HG02981 (cell line): ENCODE results near the gene CRCP.
"Not testable (repeated sequence)": the region's sequence is repeated elsewhere in the genome, so short reads cannot be mapped to it uniquely, and the experiment has no call there.

Experiments used
- ATAC-seq: cut with Tn5 transposase; IDR thresholded peaks from one replicate; pipeline ENCODE4 v1.9.1; 2021; ENCODE audit warnings: mild to moderate bottlenecking, moderate library complexity; ENCODE audit not compliant: unreplicated experiment

The CRCP gene

DNA sequence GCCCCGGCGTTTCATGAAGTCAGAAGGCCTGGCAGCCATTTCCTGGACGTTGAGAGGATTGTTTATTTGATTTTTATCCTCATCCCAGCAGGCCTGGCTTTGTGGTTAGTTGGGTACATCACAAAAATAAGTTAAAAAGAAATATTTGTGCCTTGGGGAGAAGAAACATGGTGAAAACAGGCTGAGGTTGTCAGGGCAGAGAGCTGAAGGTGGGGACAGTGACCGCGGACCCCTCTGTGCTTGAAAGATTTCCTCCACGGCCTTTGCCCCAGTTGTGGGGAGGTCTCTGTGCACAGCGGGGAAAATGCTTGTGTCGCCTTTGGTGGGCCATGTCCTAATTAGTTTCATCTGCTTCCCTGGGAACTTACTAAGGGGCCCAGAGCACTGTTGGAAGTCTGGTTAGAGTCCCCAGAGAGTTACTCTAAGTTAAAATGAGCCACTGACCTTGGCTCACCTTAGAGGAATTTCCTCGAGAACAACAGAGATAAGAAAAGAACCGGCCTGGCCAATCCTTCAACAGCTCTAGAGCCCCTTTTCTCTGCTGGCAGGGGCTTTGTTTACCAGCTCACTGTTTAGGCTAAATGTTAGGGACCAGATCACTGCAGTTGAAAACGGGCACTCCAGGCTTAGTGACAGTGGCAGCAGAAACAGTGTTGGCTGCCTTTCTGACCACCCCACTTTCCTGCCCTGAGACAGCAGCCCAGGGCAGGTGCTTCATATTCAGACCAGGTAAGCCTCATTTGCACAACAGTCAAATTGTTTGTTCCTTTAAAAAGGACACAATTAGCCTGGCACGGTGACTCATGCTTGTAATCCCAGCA lies 37.9 kb downstream of the CRCP start:
- no peak for ATAC-seq

DNA sequence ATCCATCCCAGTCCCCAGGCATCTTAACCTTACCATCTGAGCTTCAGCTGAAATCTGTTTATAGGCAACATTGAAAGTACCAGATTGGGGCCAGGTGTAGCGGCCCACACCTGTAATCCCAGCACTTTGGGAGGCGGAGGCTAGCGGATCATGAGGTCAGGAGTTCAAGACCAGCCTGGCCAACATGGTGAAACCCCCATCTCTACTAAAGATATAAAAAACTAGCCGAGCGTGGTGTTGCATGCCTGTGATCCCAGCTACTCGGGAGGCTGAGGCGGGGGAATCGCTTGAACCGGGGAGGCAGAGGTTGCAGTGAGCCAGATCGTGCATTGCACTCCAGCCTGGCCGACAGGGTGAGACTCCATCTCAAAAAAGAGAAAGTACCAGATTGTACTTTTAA lies 39.0 kb downstream of the CRCP start:
- no peak for ATAC-seq

DNA sequence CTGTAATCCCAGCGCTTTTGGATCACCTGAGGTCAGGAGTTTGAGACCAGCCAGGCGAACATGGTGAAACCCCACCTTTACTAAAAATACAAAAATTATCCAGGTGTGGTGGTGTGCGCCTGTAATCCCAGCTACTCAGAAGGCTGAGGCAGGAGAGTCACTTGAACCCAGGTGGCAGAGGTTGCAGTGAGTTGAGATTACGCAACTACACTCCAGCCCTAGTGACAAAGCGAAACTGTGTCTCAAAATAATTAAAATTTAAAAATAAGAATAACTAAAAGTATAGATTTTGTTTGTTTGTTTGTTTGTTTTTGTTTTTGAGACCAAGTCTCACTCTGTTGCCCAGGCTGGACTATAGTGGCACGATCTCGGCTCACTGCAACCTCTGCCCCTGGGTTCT lies 41.4 kb downstream of the CRCP start:
- not testable (repeated sequence) for ATAC-seq

DNA sequence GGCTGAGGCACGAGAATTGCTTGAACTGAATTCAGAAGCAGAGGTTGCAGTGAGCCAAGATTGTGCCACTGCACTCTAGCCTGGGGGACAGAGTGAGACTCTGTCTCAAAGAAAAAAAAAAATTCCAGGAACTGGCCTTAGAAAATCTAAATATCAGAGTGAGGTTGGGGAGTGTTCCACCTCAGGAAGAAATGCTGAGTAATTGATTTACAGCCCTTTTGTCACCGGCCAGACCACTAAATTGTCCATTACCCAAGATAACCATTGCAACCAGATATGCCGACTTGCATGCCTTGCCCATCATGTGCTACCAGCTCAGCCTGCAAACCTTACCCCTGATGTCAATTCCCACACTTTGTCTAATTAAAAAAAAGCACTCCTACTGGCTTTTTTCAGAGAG lies 42.4 kb downstream of the CRCP start:
- ATAC-seq, result no peak

DNA sequence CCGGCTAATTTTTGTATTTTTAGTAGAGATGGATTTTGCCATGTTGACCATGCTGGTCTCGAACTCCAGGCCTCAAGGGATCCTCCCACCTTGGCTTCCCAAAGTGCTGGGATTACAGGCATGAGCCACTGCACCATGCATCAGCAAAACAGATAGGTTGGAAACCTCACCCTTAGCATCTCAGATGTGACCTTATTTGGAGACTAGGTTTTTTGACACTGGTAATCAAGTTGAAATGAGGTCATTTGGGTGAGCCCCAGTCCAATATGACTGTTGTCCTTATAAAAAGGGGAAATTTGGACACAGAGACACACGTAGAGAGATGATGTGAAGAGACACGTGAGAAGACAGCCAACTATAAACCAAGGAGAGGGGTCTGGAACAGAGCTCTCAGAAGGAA lies 48.0 kb downstream of the CRCP start:
- ATAC-seq, result no peak

DNA sequence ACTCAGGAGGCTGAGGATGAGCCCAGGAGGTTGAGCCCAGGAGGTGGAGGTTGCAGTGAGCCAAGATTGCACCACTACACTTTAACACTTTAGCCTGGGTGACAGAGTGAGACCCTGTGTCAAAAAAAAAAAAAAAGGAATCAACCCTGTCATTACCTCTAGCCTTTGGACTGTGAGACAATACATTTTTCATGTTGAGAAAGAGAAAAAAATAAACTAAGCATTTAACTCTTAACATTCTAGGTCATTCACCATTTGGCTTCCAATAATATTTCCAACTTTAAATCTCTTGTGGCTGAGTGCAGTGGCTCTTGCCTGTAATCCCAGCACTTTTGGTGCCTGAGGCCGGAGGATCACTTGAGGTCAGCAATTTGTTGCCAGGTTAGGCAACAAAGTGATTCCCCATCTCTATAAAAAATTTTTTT lies 48.6 kb downstream of the CRCP start:
- ATAC-seq, result no peak

DNA sequence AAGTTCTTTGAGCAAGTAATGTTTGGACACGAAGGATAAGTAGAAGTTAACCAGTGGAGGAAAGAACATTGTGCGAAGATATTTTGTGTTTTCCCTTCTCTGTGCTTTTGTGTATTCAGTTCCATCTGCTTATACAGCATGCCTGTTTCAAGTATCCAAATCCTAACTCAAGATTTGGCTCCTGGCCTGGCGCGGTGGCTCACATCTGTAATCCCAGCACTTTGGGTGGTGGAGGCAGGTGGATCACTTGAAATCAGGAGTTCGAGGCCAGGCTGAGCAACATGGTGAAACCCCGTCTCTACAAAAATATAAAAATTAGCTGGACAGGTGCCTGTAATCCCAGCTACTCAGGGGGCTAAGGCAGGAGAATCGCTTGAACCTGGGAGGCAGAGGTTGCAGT lies 49.7 kb downstream of the CRCP start:
- no peak for ATAC-seq

DNA sequence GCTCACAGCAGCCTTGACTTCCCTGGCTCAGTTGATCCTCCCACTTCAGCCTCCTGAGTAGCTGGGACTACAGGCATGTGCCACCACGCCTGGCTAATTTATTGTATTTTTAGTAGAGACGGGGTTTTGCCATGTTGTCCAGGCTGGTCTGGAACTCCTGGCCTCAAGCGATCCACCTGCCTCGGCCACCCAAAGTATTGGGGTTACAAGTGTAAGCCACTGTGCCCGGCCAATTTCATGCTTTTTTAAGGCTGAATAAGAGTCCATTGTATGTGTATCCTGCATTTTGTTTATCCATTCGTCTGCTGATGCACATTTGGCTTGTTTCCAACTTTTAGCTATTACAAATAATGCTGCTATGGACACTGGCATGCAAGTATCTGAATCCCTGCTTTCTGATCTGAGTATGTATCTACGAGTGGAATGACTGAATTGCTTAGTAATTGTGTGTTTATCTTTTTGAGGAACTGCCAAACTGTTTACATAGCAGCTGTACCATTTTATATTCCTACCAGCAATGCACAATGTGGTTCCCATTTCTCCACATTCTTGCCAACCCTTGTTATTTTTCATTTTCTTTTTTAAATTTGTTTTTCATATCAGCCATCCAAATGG lies 53.2 kb downstream of the CRCP start:
- ATAC-seq, result no peak

DNA sequence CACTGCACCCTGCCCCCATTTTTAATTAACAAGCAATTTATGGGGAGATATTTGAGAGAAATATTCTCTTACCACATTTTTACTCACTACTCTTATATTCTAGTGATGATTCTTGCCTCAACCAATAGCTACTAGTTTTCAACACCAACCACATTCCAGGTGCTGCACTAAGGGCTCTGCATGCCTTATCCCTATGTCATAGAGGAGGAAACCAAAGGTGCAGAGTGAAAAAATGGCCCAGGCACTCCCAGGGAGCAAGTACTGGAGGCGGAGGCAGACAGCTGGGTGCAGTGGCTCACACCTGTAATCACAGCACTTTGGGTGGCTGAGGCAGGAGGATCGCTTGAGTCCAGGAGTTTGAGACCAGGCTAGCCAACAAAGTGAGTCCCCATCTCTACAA lies 55.0 kb downstream of the CRCP start:
- ATAC-seq, result no peak

DNA sequence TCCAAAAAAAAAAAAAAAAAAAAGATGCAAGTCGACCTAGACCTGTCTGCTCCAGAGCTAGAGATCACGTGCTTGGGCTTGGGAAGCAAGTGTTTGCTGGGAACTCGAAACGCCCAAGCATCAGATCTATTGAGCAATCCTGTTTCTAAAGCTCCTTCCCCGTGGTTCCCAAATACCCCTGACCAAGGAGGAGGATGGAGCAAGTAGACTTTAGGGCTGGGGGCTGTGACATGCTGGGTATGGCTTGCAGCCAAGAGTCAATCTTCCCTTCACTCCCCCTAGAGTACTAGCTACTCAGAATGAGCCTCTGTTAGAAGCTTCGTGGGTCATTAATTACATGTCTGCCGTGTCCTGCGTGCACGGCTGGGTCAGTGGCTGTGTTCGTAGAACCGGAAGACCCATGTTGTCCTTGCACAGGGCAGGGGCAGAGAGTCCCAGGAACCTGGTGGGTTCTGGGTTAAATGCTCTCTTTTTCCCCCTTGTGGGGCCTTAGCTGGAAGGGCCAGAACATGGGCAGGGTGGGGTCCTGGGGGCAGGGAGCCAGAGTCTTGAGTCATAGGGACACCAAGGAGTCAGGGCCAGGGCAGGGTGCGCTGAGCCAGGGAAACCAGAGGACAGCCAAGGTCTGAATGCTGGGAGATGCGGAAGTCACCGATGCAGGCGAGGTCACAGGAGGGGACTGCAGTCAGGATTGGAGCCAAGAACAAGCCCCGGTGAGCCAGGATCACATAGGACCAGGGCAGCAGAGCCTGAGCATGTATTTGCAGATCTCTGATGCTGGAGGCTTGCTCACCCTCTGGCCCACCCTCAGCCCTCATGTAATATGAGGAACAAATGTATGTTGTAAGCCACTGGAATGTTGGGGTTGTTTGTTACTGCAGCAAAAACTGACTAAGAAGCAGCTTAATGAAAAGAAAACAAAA lies 55.9 kb downstream of the CRCP start:
- ATAC-seq, result no peak

DNA sequence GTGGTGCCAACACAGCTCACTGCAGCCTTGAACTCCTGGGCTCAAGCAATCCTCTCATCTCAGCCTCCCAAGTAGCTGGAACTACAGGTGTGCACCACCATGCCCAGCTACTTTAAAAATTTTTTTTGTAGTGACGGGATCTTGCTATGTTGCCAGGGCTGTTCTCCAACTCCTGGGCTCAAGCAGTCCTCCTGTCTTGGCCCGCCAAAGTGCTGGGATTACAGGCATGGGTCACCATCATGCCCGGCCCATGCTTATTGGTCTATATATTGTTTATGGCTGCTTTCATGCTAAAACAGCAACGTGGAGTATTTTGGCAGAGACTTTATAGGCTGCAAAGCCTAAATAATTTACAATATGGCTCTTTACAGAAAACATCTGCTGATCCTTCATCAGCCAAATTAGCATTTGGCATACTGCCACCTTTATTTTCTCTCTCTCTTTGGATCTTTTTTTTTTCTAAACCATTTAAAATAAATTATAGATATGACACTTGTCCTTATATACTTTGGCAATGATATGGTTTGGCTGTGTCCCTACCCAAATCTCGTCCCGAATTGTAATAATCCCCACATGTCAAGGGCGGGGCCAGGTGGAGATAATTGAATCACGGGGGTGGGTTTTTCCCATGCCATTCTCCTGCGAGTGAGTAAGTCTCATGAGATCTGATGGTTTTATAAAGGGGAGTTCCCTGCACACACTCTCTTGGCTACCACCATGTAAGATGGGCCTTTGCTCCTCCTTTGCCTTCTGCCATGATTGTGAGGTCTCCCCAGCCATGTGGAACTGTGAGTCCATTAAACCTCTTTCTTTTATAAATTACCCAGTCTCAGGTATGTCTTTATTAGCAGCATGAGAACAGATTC lies 58.1 kb downstream of the CRCP start:
- ATAC-seq, result not testable (repeated sequence)

DNA sequence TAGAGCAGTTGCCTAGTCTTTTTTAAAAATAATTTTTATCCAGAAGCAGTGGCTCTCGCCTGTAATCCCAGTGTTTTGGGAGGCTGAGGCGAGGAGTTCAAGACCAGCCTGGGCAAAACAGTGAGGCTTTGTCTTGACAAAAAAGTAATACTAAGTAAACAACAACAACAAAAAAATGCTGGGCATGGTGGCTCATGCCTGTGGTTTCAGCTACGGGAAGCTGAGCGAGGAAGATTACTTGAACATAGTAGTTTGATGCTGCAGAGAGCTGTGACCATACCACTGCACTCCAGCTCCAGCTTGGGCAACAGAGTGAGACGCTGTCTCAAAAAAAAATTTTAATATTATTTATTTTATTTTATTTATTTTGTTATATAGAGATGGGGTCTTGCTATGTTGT lies 59.2 kb downstream of the CRCP start:
- no peak for ATAC-seq

DNA sequence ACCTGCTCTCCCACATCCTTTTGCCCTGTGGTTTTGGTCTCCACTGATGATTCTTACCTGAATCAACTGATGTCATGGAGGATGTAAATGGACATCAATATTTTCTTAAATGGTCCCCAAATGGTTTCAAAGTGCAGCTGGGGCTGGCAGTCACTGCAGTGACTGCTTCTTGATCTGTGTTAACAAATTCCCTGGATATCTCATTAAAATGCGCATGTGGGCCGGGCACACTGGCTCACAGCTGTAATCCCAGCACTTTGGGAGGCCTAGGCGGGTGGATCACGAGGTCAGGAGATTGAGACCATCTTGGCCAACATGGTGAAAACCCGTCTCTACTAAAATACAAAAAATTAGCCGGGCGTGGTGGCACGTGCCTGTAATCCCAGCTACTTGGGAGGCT lies 60.4 kb downstream of the CRCP start:
- not testable (repeated sequence) for ATAC-seq

DNA sequence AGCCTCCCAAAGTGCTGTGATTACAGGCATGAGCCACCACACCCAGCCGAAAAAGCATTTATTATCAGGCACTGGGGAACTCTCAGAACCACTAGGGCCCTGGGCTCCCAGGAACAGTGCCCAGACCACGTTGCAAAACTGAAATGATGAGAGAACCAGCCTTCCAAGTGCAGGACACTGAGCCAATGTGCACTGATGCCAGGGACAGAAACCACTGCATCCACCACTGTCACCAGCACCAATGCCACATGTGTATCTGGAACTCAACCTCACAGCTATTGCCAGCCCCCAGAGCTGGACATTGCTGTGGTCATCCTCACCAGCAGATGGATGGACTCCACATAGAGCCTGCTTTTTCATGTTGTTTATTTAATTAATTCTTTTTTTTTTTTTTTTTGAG lies 62.3 kb downstream of the CRCP start:
- ATAC-seq, result no peak

DNA sequence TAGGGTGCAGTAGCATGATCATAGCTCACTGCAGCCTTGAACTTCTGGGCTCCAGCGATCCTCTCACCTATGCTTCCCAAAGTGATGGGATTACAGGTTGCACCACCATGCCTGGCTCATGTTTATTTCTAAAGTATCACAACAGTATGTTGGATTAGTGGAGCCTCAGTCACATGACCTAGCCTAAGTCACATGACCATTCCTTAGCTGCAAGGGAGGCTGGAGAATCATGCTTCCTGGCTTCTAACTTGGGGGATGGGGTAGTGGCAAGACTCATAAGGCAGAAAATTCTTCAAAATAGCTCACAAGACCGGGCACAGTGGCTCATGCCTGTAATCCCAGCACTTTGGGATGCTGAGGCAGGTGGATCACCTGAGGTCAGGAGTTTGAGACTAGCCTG lies 63.6 kb downstream of the CRCP start:
- ATAC-seq, result no peak

DNA sequence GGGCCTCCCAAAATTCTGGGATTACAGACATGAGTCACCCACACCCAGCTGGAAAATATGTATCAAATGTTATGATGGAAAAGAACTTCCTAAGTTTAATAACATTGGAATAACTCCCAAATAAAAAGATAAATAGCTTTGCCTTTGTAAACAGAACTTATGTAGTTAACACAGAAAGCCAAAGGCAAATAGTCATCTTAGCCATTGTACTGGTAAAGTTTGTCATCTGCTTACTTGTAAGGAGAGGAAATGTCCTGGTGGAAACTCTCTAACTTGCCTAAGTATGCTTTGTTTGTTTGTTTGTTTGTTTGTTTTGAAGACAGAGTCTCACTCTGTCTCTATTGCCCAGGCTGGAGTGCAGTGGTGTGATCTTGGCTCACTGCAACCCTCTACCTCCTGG lies 66.7 kb downstream of the CRCP start:
- no peak for ATAC-seq

DNA sequence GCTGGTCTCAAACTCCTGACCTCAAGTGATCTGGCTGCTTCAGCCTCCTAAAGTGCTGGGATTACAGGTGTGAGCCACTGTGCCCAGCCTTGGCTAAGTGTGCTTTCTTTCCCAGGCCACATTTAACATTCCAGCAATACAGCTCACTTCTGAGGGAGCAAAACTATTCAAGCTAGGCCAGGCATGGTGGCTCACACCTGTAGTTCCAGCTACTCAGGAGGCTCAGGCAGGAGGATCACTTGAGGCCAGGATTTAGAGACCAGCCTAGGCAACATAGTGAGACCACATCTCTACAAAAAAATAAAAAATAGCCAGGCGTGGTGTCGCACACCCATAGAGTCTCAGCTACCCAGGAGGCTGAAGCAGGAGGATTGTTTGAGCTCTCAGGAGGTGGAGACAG lies 67.2 kb downstream of the CRCP start:
- ATAC-seq, result no peak

DNA sequence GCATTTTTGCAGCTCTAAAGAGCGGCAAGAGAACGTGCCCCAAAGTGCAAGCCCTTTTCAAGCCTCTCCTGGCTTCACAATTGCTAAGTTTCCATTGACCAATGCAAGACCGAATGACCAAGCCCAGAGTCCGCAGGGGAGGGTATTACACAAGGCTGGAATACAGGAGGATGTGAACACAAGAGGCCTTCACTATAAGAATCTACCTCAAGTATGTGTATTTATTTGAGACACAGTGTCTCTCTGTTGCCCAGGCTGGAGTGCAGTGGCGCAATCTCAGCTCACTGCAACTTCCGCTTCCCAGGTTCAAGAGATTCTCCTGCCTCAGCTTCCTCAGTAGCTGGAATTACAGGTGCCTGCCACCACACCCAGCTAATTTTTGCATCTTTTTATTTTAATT lies 68.3 kb downstream of the CRCP start:
- no peak for ATAC-seq

DNA sequence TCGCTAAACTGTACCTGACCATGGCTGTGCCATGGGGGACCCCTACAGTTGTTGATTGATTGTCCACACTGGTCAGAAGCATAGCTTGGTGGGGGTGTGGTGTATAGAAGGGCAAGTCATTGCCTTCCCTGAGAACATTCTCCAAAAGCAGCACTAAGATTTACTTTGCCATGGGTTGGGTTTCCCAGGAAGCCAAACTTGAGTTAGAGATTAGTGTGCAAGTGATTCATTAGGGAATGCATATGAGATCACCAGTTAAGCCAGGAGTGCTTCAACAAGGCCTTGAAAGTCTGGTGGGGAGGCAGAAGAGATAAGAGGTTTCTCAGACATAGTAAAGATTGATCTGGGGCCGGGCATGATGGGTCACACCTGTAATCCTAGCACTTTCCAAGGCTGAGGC lies 69.1 kb downstream of the CRCP start:
- ATAC-seq, result no peak

DNA sequence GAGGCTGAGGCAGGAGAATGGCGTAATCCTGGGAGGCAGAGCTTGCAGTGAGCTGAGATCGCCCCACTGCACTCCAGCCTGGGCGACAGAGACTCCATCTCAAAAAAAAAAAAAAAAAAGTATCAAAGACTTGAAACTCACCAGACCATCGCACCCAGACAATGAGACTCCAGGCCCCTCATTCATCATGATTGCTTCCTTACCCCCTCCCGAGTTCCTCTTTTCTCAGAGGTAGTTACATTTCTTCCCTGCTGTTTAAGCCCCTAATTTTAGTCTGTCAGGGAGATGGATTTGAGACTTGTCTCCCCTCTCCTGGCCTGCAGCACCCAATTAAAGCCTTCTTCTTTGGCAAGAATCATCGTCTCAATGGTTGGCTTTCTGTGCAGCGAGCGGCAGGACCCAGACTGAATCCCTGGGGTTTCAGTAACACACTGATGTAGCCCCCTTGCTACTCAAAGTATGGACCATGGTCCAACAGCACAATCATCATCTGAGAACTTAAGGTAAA lies 71.1 kb downstream of the CRCP start:
- ATAC-seq, result no peak

DNA sequence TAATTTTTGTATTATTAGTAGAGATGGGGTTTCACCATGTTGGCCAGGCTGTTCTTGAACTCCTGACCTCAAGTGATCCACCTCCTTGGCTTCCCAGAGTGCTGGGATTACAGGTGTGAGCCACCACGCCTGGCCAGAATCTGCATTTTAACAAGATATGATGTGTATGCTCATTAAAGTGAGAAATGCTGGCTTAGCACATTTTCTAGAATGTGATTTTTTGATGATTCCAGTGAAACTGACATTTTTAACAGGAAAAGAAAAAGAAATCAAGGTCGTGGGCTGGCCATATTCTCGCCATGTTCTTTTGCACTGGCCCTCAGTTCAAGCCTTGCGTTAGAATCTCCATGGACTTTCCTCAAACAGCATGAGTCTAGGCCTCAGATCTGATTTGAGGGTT lies 72.3 kb downstream of the CRCP start:
- no peak for ATAC-seq
